ENCODE measurements around the gene GORASP1. TPM values are rescaled to one million over a fixed set of nuclear protein-coding genes. Genes with fewer than 3 reads are reported as not detected.

Gene GORASP1
- total RNA-seq, 2 donors from 2014 or later: 47.4 to 48.9 TPM

GRCh38 chr3:39143051-39143885 lies 35.8 kb upstream of the GORASP1 start:
- H3K9me3 Mint-ChIP-seq: no peaks in the 10 kb centered on the region
- H3K4me3 Mint-ChIP-seq: no peak overlapping the region
- H3K9ac ChIP-seq (ENCODE audit: extremely low read depth, low read length, poor library complexity, severe bottlenecking): no peak overlapping the region
- 80 to 85% methylated on average over 10 to 14 of the region's 14 CpGs for WGBS, 2 experiments (ENCODE audit: insufficient coverage in 1 of 2, insufficient read length in 1 of 2)
- DNase-seq: peak; percentile 47
- TF ChIP-seq, protein P1, sequence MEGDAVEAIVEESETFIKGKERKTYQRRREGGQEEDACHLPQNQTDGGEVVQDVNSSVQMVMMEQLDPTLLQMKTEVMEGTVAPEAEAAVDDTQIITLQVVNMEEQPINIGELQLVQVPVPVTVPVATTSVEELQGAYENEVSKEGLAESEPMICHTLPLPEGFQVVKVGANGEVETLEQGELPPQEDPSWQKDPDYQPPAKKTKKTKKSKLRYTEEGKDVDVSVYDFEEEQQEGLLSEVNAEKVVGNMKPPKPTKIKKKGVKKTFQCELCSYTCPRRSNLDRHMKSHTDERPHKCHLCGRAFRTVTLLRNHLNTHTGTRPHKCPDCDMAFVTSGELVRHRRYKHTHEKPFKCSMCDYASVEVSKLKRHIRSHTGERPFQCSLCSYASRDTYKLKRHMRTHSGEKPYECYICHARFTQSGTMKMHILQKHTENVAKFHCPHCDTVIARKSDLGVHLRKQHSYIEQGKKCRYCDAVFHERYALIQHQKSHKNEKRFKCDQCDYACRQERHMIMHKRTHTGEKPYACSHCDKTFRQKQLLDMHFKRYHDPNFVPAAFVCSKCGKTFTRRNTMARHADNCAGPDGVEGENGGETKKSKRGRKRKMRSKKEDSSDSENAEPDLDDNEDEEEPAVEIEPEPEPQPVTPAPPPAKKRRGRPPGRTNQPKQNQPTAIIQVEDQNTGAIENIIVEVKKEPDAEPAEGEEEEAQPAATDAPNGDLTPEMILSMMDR (conservative IDR thresholded peaks at IDR 0.05): no peak
- H3K4me1 Mint-ChIP-seq: peaks cover 15% of the 10 kb centered on the region
- no peaks in the 10 kb centered on the region for H3K9me3 ChIP-seq (ENCODE audit: control insufficient read depth, low read length)
- H3K27me3 Mint-ChIP-seq (ENCODE audit: insufficient read depth): no peaks in the 10 kb centered on the region
- H3K27ac Mint-ChIP-seq: no peak overlapping the region
- H3K36me3 Mint-ChIP-seq (ENCODE audit: low read depth): peaks cover 42% of the 10 kb centered on the region
- no peaks in the 10 kb centered on the region for H3K27me3 ChIP-seq (ENCODE audit: control insufficient read depth, insufficient read depth, low read length, poor library complexity, severe bottlenecking)
- peaks cover 11% of the 10 kb centered on the region for H3K4me1 ChIP-seq (ENCODE audit: control insufficient read depth, insufficient read depth, low read length)
- no peak overlapping the region for H3K4me3 ChIP-seq (ENCODE audit: low read length)
- H3K27ac ChIP-seq (ENCODE audit: low read depth, low read length): no peak overlapping the region
- H3K36me3 ChIP-seq (ENCODE audit: control insufficient read depth, insufficient read depth, low read length): peaks cover 69% of the 10 kb centered on the region

DNA sequence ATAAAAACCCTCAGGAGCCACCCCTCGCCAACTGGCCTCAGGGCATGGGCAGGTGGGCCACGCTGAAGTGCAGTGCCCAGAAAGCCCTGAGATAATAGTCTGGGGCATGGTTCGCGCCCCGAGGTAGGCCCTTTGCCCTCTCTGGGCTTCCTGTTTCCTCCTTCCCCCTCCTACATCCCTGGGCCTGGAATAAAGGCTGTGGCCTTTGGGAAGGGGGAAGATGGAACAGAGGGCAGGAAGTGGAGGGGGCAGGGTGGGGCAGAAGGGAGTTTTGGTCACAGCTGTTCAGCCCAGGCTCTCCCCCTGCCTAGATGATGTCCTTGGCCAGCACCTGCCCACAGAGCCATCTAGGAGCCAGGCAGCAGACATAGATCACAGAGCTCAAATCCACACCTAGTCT lies 34.6 kb upstream of the GORASP1 start:
- H3K4me3 Mint-ChIP-seq: no peak overlapping the region
- H3K27ac Mint-ChIP-seq: no peak overlapping the region
- TF ChIP-seq, protein P1 (conservative IDR thresholded peaks at IDR 0.05): no peak
- H3K4me1 ChIP-seq (ENCODE audit: control insufficient read depth, insufficient read depth, low read length): no peaks in the 10 kb centered on the region
- H3K9me3 Mint-ChIP-seq: no peaks in the 10 kb centered on the region
- peaks cover 39% of the 10 kb centered on the region for H3K36me3 Mint-ChIP-seq (ENCODE audit: low read depth)
- no peak overlapping the region for H3K9ac ChIP-seq (ENCODE audit: extremely low read depth, low read length, poor library complexity, severe bottlenecking)
- no peaks in the 10 kb centered on the region for H3K9me3 ChIP-seq (ENCODE audit: control insufficient read depth, low read length)
- no peaks in the 10 kb centered on the region for H3K27me3 Mint-ChIP-seq (ENCODE audit: insufficient read depth)
- peak; percentile 51 for DNase-seq
- no peak overlapping the region for H3K4me3 ChIP-seq (ENCODE audit: low read length)
- WGBS, 2 experiments (ENCODE audit: insufficient coverage in 1 of 2, insufficient read length in 1 of 2): 85% methylated on average over 5 of the region's 5 CpGs; no CpG with 5 or more reads in 1 of the 2 experiments
- H3K36me3 ChIP-seq (ENCODE audit: control insufficient read depth, insufficient read depth, low read length): peaks cover 69% of the 10 kb centered on the region
- H3K4me1 Mint-ChIP-seq: peaks cover 3% of the 10 kb centered on the region
- no peak overlapping the region for H3K27ac ChIP-seq (ENCODE audit: low read depth, low read length)
- H3K27me3 ChIP-seq (ENCODE audit: control insufficient read depth, insufficient read depth, low read length, poor library complexity, severe bottlenecking): no peaks in the 10 kb centered on the region

- Mint-ChIP-seq H3K27me3 (ENCODE audit: insufficient read depth) (no peaks in the 10 kb centered on the region), H3K36me3 (ENCODE audit: low read depth) (peaks cover 34% of the 10 kb centered on the region), H3K27ac (no peak overlapping the region), H3K4me1 (no peaks in the 10 kb centered on the region), H3K4me3 (no peak overlapping the region), H3K9me3 (no peaks in the 10 kb centered on the region)
- 78 to 93% methylated on average over 1 to 4 of the region's 4 CpGs for WGBS, 2 experiments (ENCODE audit: insufficient coverage in 1 of 2, insufficient read length in 1 of 2)
- peak; percentile 55 for DNase-seq
- no peaks in the 10 kb centered on the region for H3K4me1 ChIP-seq (ENCODE audit: control insufficient read depth, insufficient read depth, low read length)
- no peaks in the 10 kb centered on the region for H3K27me3 ChIP-seq (ENCODE audit: control insufficient read depth, insufficient read depth, low read length, poor library complexity, severe bottlenecking)
- H3K36me3 ChIP-seq (ENCODE audit: control insufficient read depth, insufficient read depth, low read length): peaks cover 66% of the 10 kb centered on the region
- no peak overlapping the region for H3K9ac ChIP-seq (ENCODE audit: extremely low read depth, low read length, poor library complexity, severe bottlenecking)
- TF ChIP-seq, protein P1 (conservative IDR thresholded peaks at IDR 0.05): no peak
- H3K9me3 ChIP-seq (ENCODE audit: control insufficient read depth, low read length): no peaks in the 10 kb centered on the region
- H3K4me3 ChIP-seq (ENCODE audit: low read length): no peak overlapping the region
- no peak overlapping the region for H3K27ac ChIP-seq (ENCODE audit: low read depth, low read length)
Measured at GRCh38 chr3:39141171-39141995, 34.0 kb upstream of the GORASP1 start.
